IPS DF 4.7 (cell line): ENCODE measurements around the gene STK35.

Experiments
- DNase-seq: peaks from one replicate; pipeline ENCODE4 v3.0.0-alpha.2; 2013; ENCODE audit warnings: low spot score; ENCODE audit errors: extremely low read depth

Gene STK35

GRCh38 chr20:2104236-2104635 lies 2.6 kb downstream of the STK35 start:
- no peak for DNase-seq

- no peak for DNase-seq
Measured at GRCh38 chr20:2108498-2108897, 6.9 kb downstream of the STK35 start.

GRCh38 chr20:2108987-2109386 lies 7.4 kb downstream of the STK35 start:
- no peak for DNase-seq

- no peak for DNase-seq
Measured at GRCh38 chr20:2109425-2110210, 8.0 kb downstream of the STK35 start.

- DNase-seq = no peak
Measured at GRCh38 chr20:2112910-2113309, 11.3 kb downstream of the STK35 start.

GRCh38 chr20:2114127-2114959 lies 12.7 kb downstream of the STK35 start:
- DNase-seq = no peak

- no peak for DNase-seq
Measured at GRCh38 chr20:2114990-2115681, 13.5 kb downstream of the STK35 start.

- DNase-seq = no peak
Measured at GRCh38 chr20:2116170-2116940, 14.7 kb downstream of the STK35 start.

- no peak for DNase-seq
Measured at GRCh38 chr20:2118783-2119182, 17.2 kb downstream of the STK35 start.

GRCh38 chr20:2122936-2123335 lies 21.3 kb downstream of the STK35 start:
- no peak for DNase-seq

GRCh38 chr20:2123720-2124119 lies 22.1 kb downstream of the STK35 start:
- DNase-seq = no peak

GRCh38 chr20:2124564-2125213 lies 23.1 kb downstream of the STK35 start:
- DNase-seq = no peak

- no peak for DNase-seq
Measured at GRCh38 chr20:2125474-2126112, 24.0 kb downstream of the STK35 start.

GRCh38 chr20:2127238-2127637 lies 25.6 kb downstream of the STK35 start:
- no peak for DNase-seq

- no peak for DNase-seq
Measured at GRCh38 chr20:2128542-2128941, 26.9 kb downstream of the STK35 start.

- no peak for DNase-seq
Measured at GRCh38 chr20:2130062-2130591, 28.5 kb downstream of the STK35 start.

GRCh38 chr20:2130683-2131082 lies 29.1 kb downstream of the STK35 start:
- DNase-seq = peak; percentile 22

GRCh38 chr20:2131366-2131765 lies 29.7 kb downstream of the STK35 start:
- no peak for DNase-seq

GRCh38 chr20:2132461-2132901 lies 30.9 kb downstream of the STK35 start:
- no peak for DNase-seq
